Measurements from ENCODE around the gene NLRP9. TPM values are rescaled to one million over a fixed set of nuclear protein-coding genes. Genes with fewer than 3 reads are reported as not detected.

Gene NLRP9
- polyA plus RNA-seq, 1 donor from 2014 or later = not detected

DNA sequence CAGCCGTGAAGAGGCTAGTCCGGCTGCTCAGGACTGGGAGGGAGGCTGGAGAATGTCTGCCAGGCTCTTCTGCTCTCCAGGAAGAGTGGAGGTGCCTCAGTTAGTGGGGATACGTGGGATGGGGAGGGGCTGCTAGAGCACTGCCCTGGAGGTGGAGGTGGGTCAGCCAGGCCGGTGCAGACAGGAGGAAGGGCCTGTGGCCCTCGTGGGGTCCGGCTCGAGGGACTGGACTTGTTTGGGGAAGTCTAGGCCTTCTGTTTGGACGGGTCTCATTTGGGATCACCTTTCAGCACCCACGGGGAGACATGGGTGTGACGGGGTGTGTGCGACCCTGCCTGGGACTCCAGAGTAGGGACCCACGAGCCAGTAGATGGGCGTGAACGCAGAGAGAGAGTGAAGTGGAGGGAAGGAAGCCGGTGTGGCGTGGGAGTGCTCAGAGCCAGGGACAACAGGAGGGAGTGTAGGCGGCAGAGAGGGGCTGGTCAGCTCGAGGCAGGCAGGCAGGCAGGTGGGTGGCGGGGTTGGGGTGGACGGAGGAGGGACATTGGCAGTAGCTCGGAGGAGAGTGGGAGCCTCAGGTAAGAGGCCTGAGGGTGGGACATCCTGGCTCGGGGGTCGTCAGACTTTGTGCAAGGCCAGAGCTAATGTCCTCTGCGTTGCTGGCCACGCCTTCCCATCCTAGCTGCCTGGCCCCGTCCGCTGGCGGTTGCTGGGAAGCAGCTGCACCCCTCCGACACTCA, 51.7 kb downstream of the NLRP9 start:
- Mint-ChIP-seq H3K27me3 (no peaks in the 10 kb centered on the region), H3K9me3 (no peaks in the 10 kb centered on the region), H3K36me3 (peaks cover 2% of the 10 kb centered on the region), H3K4me3 (no peak overlapping the region), H3K4me1 (peaks cover 0 to 12% (median 8%) of the 10 kb centered on the region in 3 donors), H3K27ac (peak overlapping the region in 1 of 3 donors; percentile 91)

DNA sequence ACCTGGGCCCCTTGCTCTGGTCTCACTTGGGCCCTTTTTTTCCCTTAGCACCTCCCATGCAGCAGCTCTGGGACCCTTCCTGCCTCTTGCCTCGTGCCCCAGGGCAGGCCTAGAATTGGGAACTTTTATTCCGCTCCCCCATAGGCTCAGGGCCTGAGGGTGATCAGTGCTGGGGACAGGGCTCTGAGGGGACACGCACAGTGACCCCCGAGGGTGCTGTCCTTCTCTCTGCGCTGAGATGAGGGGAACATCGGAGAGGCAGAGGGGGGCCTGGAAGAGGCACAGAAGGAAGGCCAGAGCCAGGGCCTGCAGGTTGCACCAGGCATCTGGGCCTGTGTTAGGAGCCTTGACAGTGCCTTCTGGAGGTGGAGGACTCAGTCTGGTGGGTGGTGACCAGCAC, 52.4 kb downstream of the NLRP9 start:
- H3K27ac Mint-ChIP-seq = peak overlapping the region in 1 of 3 donors; percentile 46
- H3K4me1 Mint-ChIP-seq = peaks cover 0 to 12% (median 8%) of the 10 kb centered on the region in 3 donors
- peaks cover 2% of the 10 kb centered on the region for H3K36me3 Mint-ChIP-seq
- H3K4me3 Mint-ChIP-seq = no peak overlapping the region
- H3K27me3 Mint-ChIP-seq = no peaks in the 10 kb centered on the region
- H3K9me3 Mint-ChIP-seq = no peaks in the 10 kb centered on the region

DNA sequence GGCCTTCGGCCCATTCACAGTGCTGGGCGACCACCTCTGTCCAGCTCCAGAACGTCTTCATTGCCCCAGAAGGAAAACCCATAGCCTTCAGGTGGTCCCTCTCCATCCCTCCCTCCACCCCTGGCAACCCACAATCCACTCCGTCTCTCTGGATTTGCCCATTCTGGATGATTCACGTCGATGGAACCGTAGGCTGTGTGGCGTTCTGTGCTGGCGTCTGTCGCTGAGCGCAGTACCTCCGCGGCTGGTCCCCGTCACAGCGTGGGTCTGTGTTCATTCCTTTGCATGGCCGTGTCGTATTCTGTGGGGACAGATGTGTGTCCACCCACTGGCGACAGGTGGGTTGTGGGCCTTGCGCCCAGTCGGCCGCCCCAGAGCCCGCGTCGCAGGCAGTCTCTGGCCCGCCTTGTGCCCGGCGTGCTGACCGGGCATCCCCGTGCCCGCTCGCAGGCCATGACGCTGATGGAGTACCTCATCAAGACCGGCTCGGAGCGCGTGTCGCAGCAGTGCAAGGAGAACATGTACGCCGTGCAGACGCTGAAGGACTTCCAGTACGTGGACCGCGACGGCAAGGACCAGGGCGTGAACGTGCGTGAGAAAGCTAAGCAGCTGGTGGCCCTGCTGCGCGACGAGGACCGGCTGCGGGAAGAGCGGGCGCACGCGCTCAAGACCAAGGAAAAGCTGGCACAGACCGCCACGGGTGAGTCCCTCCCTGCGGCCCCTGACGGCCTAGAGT, 53.1 kb downstream of the NLRP9 start:
- no peaks in the 10 kb centered on the region for H3K9me3 Mint-ChIP-seq

DNA sequence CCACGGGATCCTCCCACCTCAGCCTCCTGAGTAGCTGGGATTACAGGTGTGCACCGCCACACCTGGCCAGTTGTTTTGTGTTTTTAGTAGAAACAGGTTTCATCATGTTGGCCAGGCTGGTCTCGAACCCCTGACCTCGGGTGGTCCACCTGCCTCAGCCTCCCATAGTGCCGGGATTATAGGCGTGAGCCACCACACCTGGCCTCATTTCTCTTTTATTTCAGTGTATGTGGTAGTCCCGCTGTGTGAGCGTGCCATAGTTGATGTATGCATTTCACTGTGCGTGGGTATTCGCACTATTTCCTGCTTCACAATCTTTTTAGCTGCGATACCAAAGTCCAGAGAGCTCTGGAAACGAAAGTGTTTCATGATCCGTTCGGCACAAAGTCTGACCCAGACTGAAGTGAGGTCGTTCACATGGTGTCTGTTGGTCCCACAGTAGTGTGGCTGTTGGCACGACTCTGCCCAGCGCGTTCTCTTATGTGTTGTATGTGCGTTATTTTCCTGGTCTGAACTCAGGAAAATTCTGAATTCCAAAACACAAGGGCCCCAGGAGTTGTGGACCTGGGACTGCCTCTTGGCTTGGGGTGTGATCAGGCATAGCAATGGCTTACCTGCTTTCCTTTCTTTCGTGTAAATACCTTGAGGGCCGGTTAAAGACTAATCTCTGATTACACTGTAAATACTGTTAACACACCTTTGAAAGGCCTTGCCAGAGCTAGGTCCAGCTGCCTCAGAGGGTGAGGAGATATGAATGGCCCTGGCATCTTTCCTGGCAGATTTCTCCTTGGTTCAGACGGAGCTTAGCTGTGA, 54.5 kb downstream of the NLRP9 start:
- Mint-ChIP-seq H3K9me3 (no peaks in the 10 kb centered on the region), H3K4me3 (peak overlapping the region in 1 of 4 donors; percentile 50), H3K27me3 (peaks cover 2% of the 10 kb centered on the region), H3K36me3 (peaks cover 4% of the 10 kb centered on the region), H3K27ac (no peak overlapping the region), H3K4me1 (peaks cover 6 to 26% (median 15%) of the 10 kb centered on the region in 3 donors)

More for the DNA sequence above, 53.1 kb downstream of the NLRP9 start:
- Mint-ChIP-seq H3K4me1 (peaks cover 0 to 16% (median 9%) of the 10 kb centered on the region in 3 donors), H3K36me3 (peaks cover 2% of the 10 kb centered on the region), H3K27me3 (no peaks in the 10 kb centered on the region), H3K4me3 (no peak overlapping the region), H3K27ac (peak overlapping the region in 1 of 3 donors; percentile 67)

DNA sequence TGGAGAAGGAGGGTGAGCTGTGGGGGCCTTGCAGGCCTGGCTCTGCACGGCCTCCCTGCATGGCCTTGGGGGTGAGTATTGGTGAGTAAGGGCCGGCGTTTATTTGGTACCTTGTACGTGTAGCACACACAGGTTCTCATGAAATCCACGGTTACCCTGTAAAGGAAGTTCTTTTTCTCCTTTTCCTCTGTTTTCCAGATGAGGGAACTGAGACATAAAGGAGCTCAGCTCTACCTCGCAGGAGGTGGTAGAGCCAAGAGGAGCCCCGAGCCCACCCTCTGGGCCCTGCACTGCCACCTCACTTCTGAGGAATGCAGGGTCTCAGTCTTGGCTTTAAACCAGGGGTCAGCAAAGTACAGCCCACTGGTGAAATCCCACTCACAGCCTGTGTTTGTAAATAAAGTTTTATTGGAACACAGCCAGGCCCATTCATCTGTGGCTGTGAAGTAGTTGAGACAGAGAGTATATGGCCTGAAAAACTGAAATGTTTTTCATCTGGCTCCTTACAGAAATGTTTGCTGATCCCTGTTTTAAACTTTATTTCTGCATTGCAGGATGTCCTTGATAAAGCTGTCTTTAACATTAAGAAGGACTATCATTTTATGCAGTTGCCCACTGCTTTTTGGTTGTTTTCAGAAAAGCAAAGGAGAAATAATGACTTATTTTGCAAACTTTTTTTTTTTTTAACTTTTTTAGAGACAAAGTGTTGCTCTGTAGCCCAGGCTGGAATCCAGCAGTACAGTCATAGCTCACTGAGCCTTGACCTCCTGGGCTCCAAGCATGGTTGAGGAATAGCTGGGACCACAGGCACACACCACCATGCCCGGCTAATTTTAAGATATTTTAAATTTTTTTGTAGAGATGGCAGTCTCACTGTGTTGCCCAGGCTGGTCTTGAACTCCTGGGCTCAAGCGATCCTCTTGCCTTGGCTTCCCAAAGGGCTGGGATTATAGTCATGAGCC, 56.8 kb downstream of the NLRP9 start:
- Mint-ChIP-seq H3K9me3 (no peaks in the 10 kb centered on the region), H3K4me3 (no peak overlapping the region), H3K4me1 (peaks cover 29 to 44% (median 34%) of the 10 kb centered on the region in 3 donors), H3K27ac (peak overlapping the region in 2 of 3 donors; percentile 27 to 98), H3K27me3 (peaks cover 2% of the 10 kb centered on the region), H3K36me3 (peaks cover 6% of the 10 kb centered on the region)

DNA sequence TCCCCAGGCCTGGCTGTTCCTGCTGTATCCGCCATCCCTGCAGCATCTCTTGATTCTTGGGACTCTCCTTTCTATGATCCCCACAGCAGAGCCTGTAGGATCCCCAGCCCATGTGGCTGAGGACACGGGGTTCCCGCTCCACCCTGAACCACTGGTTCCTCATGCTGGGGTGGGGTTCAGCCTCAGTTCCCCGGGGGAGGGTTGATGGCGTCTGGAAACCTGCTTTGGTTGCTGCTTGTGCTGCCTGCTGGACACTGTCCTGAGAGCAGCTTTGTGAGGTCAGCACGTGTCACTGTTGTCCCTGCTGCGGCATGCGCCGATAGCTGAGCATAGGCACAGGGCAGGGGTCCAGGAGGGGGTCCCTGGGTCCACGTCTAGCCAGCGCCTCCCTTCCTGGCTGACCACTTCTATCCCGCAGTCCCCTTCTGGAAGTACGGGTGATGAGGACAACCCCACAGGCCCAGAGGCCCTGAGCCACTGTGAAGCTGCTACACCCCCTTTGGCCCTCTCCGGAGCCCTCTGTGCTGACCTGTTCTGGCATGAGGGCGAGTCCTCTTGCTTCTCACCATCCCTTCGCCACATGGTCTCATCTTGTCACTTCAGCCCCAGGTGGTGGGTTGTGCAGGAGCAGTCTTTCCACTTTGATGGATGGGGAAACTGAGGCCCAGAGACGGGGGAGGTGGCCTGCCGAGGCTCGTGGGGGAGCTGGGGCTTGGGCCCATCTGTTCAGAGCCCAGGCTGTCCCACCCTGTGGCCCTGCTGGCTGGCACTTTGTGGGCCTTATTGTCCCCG, 57.7 kb downstream of the NLRP9 start:
- H3K36me3 Mint-ChIP-seq = peaks cover 6% of the 10 kb centered on the region
- H3K9me3 Mint-ChIP-seq = no peaks in the 10 kb centered on the region
- peaks cover 2% of the 10 kb centered on the region for H3K27me3 Mint-ChIP-seq
- peak overlapping the region in 2 of 4 donors; percentile 12 to 37 for H3K4me3 Mint-ChIP-seq
- peak overlapping the region in 2 of 3 donors; percentile 27 to 98 for H3K27ac Mint-ChIP-seq
- peaks cover 37 to 48% (median 38%) of the 10 kb centered on the region in 3 donors for H3K4me1 Mint-ChIP-seq

DNA sequence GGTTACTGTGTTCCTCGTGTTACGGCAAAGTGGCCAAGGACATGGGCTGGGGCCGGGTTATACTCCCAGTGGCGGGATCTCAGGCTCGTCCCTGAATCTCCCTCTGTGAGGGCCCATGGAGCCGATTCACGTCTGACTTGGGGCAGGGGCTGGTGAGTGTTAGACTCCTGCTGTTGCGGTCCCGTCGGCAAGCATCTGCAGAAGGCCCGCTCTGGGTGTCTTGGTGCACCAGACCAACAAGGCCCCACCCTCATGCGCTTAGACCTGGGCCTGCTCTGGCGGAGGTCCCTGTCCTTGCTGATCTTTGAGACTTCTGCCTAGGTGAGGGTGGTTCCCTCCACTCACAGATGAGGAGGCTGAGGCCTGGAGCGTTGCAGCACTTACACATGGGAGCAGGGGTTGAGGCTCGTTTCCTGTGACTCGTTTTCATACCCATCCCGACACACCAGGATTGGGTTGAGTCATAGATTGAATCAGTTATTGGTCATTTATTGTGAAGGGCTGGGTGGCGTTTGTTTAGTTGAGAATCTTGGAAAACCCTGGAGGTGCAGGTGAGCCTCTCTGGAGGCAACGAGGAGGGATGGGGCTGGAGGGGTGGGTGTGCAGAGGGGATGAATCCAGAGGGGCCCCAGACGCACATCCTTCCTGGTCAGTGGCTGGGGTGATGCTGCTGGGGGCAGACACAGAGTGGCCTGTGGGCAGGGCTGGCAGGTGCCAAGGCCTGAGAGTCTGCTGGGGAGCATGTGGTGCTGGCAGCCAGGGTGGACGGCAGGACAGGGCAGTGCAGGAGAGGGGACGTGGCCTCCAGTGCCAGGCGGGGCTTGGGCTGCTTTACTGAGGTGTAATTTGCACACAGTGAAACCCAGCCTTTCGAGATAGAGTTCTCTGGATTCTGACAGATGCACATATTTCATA, 58.6 kb downstream of the NLRP9 start:
- Mint-ChIP-seq H3K27me3 (peaks cover 2% of the 10 kb centered on the region), H3K27ac (peak overlapping the region; percentile 93 to 99 (median 98)), H3K4me1 (peaks cover 37 to 49% (median 40%) of the 10 kb centered on the region in 3 donors), H3K36me3 (peaks cover 6% of the 10 kb centered on the region), H3K4me3 (peak overlapping the region in 2 of 4 donors; percentile 84 to 91), H3K9me3 (no peaks in the 10 kb centered on the region)

DNA sequence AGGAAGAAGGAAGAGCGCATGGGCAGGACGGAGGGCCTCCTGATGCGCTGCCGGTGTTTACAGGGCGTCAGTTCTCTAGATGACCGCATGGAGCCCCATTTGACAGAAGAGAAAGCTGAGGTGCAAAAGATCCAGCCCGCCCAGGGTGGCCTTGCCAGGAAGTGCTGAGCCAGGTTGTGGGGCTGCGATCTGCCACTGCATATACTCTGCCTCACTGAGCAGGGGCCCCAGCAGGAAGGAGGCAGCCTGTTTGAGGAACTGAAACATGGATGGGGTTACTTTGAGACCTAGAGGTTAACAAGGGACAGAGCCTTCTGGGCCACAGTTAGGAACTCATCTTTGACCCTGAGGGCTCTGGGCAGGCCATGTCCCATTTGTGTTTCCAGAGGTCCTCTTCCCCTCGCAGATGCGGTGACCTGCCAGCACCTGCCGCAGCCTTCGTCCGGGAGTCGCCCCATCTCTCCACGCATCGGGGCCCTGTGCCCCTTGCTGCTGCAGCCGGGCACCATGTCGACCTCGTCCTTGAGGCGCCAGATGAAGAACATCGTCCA, 60.0 kb downstream of the NLRP9 start:
- Mint-ChIP-seq H3K4me1 (peaks cover 35 to 46% (median 40%) of the 10 kb centered on the region in 3 donors), H3K27ac (peak overlapping the region; percentile 93 to 99 (median 98))

DNA sequence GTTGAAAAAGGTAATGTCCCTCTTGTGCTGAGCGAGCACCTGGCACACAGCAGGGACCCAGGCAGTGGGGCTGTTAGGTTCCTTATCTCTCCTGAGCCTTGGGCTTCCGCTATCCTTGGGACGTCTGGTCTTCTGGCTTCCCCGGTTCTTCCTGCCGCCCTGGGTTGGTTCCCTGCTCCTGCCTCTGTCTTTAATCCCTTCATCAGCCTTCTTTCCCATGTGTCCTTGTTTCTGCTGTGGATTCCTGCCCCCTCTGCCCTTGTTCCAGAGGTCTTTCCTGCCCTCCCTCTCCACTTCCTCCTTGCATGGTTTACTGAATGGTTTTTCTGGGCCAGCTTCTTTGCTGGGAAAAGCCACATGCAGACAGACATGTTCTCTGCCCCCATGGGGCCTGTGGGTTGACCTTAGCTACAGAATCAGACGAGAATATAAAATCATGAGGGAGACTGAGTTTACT, 60.6 kb downstream of the NLRP9 start:
- Mint-ChIP-seq H3K4me1 (peaks cover 35 to 46% (median 40%) of the 10 kb centered on the region in 3 donors), H3K4me3 (peak overlapping the region; percentile 91 to 98 (median 97)), H3K27me3 (peaks cover 2% of the 10 kb centered on the region), H3K27ac (peak overlapping the region; percentile 93 to 99 (median 98)), H3K9me3 (no peaks in the 10 kb centered on the region), H3K36me3 (peaks cover 5% of the 10 kb centered on the region)

More for the DNA sequence above, 60.0 kb downstream of the NLRP9 start:
- H3K27me3 Mint-ChIP-seq = peaks cover 2% of the 10 kb centered on the region
- H3K9me3 Mint-ChIP-seq = no peaks in the 10 kb centered on the region
- peaks cover 6% of the 10 kb centered on the region for H3K36me3 Mint-ChIP-seq
- peak overlapping the region; percentile 91 to 98 (median 97) for H3K4me3 Mint-ChIP-seq

DNA sequence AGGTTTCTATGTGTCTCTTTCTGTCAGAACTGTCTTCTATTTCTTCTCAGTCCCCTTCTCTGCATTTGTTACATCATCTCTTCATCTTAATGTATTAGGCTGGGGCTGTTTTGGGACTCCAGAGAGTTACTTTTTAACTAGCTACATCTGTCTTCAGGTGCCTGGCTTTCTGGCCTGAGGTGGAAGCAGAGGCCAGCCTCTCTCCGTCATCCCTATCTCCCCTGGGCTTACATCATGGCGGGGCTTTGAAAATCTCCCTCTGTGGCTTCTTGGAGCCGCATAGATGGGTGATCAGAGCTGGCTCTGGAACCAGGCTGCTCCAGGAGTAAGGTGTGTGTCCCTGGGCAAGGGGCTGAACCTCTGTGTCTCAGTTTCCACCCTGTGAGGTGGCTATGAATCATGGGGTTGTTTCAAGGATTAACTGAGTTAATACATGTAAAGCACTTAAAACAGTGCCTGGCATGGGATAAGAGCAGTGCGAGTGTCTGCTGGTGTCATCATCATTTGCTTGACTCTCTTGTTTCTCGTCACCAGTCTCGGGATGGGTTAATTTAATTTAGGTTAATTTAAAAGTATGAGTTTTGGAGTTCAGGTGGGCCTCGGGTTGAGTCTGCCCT, 61.2 kb downstream of the NLRP9 start:
- Mint-ChIP-seq H3K9me3 (no peaks in the 10 kb centered on the region), H3K4me3 (peak overlapping the region; percentile 91 to 98 (median 97)), H3K36me3 (peaks cover 5% of the 10 kb centered on the region), H3K27me3 (peaks cover 2% of the 10 kb centered on the region), H3K27ac (peak overlapping the region; percentile 98 to 99 (median 99)), H3K4me1 (peaks cover 38 to 48% (median 45%) of the 10 kb centered on the region in 3 donors)

DNA sequence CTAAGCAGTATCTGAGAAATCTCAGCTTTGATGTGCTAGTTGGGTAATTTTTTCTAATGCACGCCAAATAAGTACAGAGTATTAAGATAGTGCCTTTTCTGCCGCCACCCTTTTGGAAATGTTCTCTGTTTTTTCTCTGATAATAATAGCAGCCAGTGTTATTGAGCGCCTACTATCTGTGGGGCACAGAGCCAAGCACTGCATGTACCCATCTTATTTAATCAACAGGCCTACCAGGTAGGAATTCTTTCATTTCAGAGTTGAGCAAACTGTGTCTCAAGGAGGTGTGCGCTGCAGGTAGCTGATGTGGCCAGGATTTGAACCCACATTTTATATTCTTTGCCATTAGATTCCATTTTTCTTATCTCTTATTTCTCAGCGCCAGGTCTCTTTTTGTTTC, 61.8 kb downstream of the NLRP9 start:
- Mint-ChIP-seq H3K36me3 (peaks cover 5% of the 10 kb centered on the region), H3K4me3 (peak overlapping the region; percentile 91 to 98 (median 97)), H3K4me1 (peaks cover 40 to 50% (median 45%) of the 10 kb centered on the region in 3 donors)

More for the DNA sequence above, 61.8 kb downstream of the NLRP9 start:
- Mint-ChIP-seq H3K9me3 (no peaks in the 10 kb centered on the region), H3K27me3 (peaks cover 2% of the 10 kb centered on the region), H3K27ac (peak overlapping the region; percentile 98 to 99 (median 99))

All from IgD-negative memory B cell (primary cell).